Measurements from ENCODE around the gene MASP2.

MASP2 gene

GRCh38 chr1:10987840-10988417 is 59.1 kb downstream of the MASP2 start:
- DNase-seq, result no peak

- no peak for DNase-seq
Measured at GRCh38 chr1:10986525-10986890, 60.5 kb downstream of the MASP2 start.

- no peak for DNase-seq
Measured at GRCh38 chr1:10980841-10981727, 66.0 kb downstream of the MASP2 start.

- DNase-seq, result no peak
Measured at GRCh38 chr1:10980094-10980577, 66.9 kb downstream of the MASP2 start.

- DNase-seq, result no peak
Measured at GRCh38 chr1:10979483-10979920, 67.5 kb downstream of the MASP2 start.

- DNase-seq, result no peak
Measured at GRCh38 chr1:10978719-10979118, 68.3 kb downstream of the MASP2 start.

Measured in CD4-positive, alpha-beta T cell treated with Interleukin-10 for 1 hour (primary cell).